ENCODE measurements around the gene MYLK3.
"Not testable (repeated sequence)": the region's sequence is repeated elsewhere in the genome, so short reads cannot be mapped to it uniquely, and the experiment has no call there.

MYLK3 gene

DNA sequence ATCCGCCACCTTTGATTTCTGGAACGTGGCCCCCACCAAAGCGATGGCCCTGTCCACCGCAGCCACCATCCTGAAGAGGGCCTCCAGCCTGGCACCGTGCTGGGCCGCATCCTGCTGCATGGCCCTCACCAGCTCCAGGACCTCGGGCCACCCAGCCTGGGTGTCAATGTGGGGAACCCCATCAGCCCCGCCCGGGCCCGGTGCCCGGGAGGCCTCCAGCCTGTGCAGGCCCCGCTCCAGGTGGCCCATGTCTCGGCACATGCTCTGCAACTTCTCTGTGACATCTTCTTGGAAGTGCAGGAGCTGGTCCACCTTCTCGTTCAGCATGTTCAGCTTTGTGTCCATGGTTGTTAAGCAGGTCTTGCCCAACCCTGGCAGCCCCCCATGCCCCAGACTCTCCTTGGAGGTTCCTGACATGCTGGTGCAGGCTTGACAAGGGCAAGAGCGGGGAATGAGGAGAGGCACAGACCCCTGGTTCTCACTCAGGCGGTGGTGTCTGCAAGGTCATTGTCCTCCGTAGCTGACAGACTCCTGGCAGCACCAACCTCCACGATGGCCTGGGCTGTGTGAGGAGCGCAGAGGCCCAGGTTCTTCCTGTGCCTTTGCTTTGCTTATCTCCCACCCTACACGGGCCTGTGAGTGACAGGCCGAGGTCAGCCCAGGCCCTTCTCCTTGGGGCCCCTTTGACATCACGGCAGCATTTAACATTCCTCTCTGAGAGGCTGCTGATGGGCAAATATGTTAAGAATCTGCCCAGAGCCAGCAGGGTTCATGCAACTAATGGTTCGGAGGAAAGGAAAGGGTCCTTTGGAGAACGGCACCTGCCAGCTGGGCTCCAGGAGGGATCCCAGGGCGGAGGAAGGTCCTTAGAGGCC is at the start of gene MYLK3:
Gene MYLK3, minus strand, starts transcription at position 568 of the 875 bp plus-strand sequence. Its CDS starts 151 bp downstream, at position 417.
- peak; percentile 58 for DNase-seq

GRCh38 chr16:46797501-46797900 is 49.4 kb upstream of the MYLK3 start:
- no peak for DNase-seq

GRCh38 chr16:46796764-46797269 is 48.7 kb upstream of the MYLK3 start:
- no peak for DNase-seq

DNA sequence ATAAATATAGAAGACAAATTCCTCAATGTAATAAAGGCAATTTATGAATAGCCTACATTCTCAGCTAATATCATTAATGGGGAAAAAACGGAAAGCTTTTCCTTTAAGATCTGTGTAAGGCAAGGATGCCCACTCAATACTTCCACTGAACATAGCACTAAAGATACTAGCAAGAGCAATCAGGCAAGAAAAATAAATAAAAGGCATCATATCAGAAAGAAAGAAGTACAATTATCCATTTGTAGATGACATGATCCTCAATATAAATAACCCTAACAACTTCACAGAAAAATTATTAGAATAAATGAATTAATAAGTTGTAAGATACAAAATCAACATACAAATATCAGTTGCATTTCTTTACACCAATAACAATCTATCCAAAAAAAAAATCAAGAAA is 45.7 kb upstream of the MYLK3 start:
- no peak for DNase-seq

DNA sequence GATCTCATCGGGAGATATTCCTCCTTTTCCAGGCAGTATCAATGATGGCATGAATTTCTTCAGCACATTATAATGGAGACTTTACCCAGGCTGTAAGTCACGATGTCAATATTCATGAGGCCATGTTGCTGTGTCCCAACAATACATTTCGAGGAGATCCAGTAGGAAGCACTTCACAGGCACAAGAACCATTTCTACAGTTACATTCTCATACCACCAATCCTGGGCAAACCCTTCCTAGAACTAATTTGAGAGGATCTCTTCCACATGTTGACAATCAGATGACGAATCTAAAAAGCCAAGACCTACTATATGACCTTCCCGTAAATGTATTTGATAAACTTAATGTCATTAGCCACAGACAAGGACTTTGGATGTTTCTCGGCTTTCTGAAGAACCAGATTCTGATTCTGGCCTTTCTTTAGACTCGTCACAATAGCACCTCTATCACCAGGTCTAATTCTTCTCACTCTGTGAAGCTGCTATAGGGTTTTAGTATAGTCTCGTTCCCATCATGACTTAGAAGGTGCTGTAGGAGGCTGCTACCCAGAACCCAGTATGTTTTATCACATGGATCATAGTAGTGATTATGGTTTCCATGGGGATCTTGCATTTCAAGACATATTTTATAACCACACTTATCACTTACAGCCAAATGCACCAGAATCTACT is 42.6 kb upstream of the MYLK3 start:
- DNase-seq: no peak

GRCh38 chr16:46789499-46790414 is 41.6 kb upstream of the MYLK3 start:
- peak; percentile 84 for DNase-seq

DNA sequence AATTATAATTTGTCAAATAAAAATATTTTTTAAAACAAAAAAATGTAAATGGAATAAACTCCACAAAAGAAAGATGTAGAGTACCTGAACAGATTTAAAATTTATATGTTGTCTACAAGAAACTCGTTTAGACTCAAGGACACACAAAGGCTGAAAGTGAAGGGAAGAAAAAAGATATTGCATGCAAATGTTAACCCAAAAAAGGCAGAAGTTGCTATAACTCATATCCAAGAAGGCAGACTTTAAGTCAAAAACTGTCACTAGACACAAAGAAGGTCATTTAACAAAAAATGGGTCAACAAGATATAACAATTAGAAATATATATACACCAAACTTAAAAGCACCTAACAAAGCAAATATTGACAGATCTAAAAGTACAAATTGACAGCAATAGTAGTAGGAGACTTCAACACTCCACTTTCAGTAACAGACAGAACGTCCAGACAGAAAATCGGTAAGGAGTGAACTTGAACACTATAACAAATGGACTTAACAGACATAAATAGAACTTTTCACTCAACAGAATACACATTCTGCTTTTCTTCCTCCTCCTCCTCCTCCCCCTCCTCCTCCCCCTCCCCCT is 40.8 kb upstream of the MYLK3 start:
- DNase-seq: no peak

DNA sequence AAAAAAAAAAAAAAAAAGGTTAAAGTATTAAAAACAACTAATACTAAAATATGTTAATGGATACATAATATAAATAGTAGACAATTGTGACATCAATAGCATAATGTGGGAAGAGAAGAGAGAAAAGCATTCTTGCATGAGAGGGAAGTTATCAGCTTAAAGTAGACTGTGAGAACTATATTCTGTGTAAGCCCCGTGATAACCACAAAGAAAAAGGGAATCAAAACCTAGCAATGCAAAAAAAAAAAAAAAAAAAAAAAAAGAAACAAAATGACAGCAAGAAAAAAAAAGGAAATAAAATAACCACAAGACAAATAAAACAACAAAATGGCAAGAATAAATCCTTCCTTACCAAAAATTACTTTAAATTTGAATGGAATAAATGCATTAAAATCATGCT is 39.8 kb upstream of the MYLK3 start:
- DNase-seq: peak; percentile 41

DNA sequence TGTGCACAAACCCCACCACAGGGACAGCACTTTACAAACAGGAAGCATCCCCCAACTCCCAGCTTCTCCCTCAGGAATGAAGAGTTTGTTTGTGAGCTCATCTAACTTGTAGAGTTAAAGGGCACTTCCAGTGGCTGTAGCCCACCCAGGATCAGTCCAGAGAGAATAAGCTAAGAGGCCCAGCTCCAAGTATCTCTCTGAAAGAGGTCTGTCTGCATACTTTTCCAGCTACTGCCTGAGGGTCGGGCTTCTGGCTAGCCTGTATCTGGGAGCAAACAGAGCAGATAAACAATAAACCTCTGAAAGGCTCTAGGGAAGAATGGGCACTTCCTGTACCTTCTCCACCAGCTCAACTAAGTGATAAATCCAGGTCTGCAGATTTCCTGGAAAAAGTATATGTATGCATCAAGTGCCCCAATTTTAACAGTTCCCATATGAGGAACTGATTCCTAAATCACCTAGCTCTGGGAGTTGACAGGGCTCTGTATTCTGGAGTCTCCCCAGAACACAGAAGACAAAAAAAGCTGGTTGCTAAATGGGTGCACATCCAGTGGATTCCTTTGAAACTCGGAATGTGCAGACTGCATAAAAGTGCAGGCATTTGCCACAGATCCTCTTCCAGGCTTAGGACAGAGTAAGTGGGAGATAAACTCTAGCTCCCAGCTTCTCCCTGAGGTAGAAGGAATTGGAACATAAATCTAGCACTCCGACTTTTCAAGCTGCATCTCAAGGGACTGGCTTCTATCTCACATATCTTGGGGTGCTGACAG is 37.1 kb upstream of the MYLK3 start:
- no peak for DNase-seq

GRCh38 chr16:46784569-46784968 is 36.4 kb upstream of the MYLK3 start:
- DNase-seq: not testable (repeated sequence)

- no peak for DNase-seq
Measured at GRCh38 chr16:46783800-46784199, 35.7 kb upstream of the MYLK3 start.

- DNase-seq: no peak
Measured at GRCh38 chr16:46782320-46782719, 34.2 kb upstream of the MYLK3 start.

DNA sequence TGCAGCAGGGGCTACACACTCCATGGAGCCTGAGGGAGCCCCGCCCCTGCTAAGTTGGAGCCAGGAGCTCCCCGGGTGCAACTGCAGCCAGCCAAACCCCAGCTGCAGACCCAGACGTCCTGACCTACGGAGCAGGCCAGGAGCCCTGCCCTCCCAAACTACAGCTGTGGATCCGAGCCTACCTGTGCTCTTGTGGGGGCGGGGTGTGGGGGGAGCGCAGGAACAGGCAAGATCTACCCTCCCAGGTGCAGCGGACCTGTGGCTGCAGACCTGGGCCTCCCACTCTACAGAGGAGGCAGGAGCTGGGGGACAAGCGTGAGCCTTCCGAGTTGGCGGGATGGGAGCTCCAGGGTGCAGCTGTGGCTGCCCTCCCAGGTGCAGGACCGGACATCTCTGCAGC is 29.7 kb upstream of the MYLK3 start:
- DNase-seq: no peak

DNA sequence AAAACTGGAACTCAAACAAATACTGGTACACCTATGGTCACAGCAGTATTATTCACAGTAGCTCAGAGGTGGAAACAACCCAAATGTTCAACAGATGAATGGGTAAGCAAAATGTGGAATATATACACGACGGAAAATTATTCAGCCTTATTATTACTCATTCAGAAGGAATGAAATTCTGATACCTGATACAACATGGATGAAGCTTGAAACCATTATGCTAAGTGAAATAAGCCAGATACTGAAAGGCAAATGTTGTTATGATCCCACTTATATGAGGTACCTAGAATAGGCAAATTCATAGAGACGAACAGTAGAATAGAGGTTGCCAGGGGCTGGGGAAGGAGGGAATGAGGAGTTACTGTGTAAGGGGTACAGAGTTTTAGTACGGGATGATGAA is 27.1 kb upstream of the MYLK3 start:
- no peak for DNase-seq

DNA sequence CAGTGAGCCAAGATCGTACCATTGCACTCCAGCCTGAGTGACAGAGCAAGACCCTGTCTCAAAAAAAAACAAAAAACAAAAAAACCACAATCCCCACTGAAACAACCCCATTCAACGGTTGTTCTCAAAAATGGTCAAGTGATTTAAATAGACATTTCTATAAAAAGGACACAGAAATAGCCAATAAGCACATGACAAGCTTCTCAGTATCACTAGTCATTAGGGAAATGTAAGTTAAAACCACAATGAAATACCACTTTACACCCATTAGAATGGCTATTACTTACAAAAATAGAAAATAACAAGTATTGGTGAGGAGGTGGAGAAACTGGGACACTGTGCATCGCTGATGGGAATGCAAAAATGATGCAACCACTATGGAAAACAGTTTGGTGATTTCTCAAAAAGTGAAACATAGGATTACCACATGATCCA is 26.6 kb upstream of the MYLK3 start:
- DNase-seq: no peak

DNA sequence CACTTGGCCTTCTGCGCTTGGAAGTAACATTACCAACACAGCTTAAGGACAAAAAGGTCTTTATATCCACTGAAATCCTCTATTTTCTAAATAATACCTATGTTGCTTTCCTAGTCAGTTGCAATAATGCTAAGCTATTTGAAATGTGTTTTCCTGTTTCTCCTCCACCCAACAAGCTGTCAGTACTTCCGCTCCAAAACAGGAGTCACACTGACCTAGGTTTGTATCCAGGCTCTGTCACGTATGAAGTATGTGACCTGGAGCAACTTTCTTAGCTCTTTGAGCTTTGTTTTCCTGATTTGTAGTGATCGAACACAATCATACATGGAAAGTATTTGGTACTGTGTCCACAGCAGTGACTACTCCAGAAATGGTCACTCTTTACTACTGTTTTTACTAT is 24.3 kb upstream of the MYLK3 start:
- no peak for DNase-seq

GRCh38 chr16:46768809-46769208 is 20.7 kb upstream of the MYLK3 start:
- no peak for DNase-seq

DNA sequence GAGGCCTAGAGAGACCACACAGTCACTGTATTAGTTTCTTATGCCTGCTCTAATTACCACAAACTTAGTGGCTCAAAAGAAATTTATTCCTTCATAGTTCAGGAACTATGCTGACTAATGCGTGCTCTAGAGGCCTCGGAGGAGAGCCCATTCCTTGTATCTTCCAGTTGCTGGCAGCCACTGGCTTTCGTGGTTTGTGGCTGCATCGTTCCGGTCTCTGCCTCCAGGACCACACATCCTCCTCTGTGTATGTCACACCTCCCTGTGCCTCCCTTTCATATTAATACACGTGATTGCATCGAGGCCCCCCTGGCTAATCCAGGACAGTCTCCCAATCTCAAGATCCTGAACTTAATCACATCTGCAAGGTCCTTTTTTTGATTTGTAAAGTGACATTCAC is 16.9 kb upstream of the MYLK3 start:
- DNase-seq: peak; percentile 50

- DNase-seq: no peak
Measured at GRCh38 chr16:46763147-46763546, 15.0 kb upstream of the MYLK3 start.

GRCh38 chr16:46762583-46762982 is 14.4 kb upstream of the MYLK3 start:
- DNase-seq: no peak

DNA sequence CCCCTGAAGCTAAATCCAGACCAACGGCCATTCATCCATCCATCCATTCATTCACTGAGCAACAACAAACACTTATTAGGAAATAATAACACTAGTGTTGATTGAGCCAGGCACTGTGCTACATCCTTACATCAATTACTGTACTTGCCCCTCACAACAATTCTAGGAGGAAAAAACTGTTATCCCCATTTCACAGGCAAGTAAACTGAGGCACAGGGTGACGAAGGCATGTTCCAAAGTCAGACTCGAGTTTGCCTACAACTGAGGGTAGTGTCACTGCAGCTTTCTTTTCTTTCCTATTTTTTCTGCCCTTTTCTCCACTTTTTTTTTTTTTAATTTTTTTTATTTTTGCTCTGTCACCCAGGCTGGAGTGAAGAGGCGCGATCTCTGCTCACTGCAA is 11.2 kb upstream of the MYLK3 start:
- DNase-seq: no peak
